Uterus (tissue), 2 donors: Measurements from ENCODE around the gene AKR1D1.

Experiments used
- CTCF ChIP-seq, 4 experiments: fragments of 200-600 bp in 2 of 4; fragments of 450-650 bp in 2 of 4; sonication (generic) in 2 of 4; IDR thresholded peaks; one replicate each; pipeline ENCODE4 v1.5.1; 2016 to 2019; ENCODE audit warnings: antibody characterized with exemption in 4 of 4, mild to moderate bottlenecking in 2 of 4, moderate library complexity in 1 of 4
- POLR2A ChIP-seq, 2 donors: fragments of 450-650 bp; IDR thresholded peaks; one replicate each; pipeline ENCODE4 v1.6.1; 2016; ENCODE audit warnings: antibody characterized with exemption in 2 of 2, mild to moderate bottlenecking in 1 of 2, moderate library complexity in 1 of 2

DNA sequence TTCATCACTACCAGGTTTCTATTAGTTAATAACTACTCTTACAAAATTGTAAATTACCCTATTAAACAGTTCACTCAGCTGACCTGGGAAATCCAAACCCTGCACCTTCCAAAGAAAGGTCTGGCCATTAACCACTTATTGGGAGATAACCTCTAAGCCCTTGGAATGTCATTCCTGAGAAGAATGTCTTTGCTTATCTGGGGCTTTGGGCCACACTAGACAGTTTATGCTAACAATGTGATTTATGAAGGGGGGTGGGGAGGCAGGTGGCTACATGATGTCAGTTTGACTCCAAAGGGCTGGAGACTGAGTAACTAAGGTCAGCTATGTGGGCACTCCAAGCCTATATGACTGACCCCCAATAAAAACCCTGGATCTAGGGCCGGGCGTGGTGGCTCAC is 50.7 kb downstream of the AKR1D1 start:
- no peak for TF ChIP-seq CTCF (IDR thresholded peaks at IDR 0.05)
- TF ChIP-seq POLR2A (IDR thresholded peaks at IDR 0.05): no peak
